NCI-H2171 (cell line): ENCODE measurements around the gene HDAC11.
"Not testable (repeated sequence)": the region's sequence is repeated elsewhere in the genome, so short reads cannot be mapped to it uniquely, and the experiment has no call there.

Source experiments
- DNase-seq: peaks from one replicate; lab custom pipeline; 2025; lab: John Stamatoyannopoulos, UW

The HDAC11 gene

GRCh38 chr3:13507570-13508339 is 27.6 kb downstream of the HDAC11 start:
- DNase-seq: no peak

DNA sequence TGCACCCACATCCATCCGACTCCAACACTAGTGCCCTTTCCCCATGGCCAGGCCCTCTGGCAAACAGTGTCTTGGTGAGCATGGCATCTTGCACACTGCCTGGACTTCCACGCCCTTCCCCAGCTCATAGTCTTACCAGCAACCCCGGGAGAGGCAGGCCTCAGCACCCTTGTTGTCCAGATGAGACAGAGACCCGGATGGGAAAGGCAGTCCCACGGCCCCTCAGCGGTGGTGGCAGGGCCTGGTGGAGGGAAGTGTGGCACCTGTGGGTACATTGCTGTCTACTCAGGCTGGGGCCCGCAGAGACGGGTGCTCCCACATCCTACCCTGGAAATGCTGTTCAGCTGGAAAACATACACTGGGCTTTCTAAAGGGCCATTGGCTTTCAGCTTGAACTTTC is 28.4 kb downstream of the HDAC11 start:
- DNase-seq: no peak

DNA sequence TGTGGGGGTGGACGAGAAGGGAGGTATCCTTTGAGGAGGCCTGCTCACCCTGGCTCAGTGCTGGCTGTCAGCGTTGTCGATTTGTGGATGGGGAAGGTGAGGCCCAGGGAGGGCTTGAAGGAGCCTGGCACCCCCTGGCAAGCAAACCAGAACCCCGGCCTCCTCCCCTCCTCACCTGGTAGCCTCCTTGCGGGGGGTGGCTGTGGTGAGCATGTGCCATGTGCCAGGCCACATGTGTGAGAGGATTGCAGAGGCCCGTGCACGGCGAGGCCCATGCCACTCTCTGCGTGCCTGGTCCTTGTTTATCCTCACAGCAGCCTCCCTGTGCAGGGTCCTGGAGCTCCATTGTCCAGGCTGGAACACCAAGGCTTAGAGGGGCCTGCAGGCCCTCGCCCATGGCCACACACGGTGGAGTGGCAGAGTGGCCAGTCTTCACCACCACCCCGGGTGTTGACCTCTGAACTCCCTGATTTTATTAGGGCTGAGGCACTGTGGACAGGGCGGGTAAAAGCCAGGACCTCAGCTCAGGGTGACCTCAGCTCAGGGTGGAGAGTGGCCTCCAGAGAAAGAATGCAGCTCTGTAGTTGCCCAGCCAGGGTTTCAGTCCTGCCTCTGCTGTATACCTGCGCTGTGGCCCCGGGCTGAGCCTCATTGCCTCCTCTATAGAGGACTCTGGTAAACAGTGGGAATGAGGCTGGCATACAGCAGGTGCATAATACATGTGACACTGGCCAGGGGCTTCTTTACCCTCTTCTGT is 29.1 kb downstream of the HDAC11 start:
- no peak for DNase-seq

GRCh38 chr3:13509816-13510192 is 29.7 kb downstream of the HDAC11 start:
- no peak for DNase-seq

DNA sequence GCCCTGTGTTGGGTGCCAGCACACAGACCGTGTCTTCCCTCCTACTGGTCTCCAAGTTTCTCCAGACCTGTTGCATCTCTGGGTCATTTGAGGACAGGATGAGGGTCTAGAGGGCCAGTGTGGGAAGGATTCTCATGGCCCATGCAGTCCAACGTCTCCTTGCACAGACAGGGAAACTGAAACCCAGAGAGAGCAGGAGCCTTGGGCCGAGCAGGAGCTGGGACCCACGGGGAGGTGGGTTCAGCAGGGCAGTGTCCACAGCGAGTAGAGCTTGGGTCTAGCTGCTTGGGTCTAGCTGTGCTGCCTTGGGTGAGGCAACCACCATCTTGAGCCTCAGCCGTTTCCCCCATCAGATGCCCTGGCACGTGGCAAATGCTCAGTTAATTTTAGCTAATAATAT is 32.3 kb downstream of the HDAC11 start:
- DNase-seq: no peak

DNA sequence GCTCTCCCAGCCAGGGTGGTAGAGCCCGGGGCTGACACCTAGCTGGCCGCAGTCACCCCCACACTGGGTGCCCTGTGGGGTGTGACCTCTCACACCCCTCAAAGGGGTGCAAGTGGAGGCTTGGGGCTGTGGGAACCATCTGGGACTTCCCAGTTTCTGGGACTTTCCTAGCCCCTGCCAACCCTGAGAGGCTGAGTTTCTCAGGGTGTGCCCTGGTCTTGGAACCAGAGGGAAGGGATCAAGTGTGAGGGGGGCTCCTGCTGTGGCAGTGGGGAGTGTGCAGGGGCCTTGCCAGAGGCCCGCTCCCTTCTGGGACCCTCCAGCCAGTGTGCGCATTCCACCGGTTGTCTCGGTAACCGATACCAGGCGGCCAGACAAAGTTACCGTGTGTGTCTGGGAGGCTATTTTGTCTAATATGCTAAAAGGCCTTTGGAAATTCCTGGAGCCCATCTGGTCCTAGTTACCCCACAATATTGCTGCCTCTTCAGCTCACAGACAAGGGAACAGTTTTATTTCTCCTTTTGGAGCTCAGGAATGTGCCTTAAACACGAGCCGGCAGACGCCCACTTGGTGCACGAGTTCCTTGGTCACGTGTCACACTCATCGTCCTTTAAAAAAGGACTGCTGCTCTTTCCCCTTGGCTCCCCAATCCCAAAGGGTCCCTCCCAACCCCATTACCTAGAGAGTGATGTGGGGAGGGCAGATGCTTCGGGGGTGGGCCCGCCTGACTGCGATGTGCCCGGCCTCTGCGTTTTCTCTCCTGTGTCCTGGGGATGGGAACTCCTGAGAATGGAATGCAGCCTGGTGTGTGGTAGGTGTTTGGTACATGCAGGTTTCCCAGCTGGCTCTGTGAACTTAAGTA is 33.2 kb downstream of the HDAC11 start:
- DNase-seq: no peak

GRCh38 chr3:13513913-13514517 is 33.9 kb downstream of the HDAC11 start:
- no peak for DNase-seq

DNA sequence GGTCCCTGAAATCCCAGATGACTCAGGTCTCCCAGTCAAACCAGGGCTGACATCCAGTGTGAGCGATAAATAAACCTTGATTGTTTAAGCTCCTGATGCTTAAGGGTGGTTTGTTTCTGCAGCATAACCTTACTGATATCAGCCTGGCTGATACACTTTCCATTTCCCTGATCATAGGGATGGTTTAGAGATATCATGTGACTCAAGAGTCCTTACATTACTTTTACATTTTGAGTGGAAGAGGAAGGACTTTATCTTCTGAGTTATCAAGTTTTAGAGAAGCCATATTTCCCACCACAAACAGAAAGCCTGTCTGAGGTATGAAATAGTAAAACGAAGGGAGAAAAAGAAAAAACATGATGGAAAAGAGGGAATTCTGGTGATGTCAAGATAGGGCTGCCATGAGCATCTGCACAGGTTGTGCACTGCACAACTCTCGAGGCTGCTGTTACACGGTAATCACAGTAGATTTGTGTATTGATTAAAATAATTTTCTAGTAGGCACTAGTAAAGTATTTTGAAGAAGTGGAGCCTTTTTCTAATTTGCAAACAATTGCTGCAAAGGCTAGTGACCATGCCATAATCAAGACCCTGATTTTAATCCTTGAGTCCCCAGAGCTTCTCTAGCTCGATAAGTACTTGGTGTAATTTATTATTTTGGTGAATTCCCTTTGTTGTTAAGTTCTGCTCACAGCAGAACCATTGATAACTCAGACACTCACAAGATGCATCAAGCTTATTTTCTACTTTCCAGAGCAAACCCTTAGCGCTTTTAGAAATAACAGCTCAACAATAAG is 34.7 kb downstream of the HDAC11 start:
- no peak for DNase-seq

DNA sequence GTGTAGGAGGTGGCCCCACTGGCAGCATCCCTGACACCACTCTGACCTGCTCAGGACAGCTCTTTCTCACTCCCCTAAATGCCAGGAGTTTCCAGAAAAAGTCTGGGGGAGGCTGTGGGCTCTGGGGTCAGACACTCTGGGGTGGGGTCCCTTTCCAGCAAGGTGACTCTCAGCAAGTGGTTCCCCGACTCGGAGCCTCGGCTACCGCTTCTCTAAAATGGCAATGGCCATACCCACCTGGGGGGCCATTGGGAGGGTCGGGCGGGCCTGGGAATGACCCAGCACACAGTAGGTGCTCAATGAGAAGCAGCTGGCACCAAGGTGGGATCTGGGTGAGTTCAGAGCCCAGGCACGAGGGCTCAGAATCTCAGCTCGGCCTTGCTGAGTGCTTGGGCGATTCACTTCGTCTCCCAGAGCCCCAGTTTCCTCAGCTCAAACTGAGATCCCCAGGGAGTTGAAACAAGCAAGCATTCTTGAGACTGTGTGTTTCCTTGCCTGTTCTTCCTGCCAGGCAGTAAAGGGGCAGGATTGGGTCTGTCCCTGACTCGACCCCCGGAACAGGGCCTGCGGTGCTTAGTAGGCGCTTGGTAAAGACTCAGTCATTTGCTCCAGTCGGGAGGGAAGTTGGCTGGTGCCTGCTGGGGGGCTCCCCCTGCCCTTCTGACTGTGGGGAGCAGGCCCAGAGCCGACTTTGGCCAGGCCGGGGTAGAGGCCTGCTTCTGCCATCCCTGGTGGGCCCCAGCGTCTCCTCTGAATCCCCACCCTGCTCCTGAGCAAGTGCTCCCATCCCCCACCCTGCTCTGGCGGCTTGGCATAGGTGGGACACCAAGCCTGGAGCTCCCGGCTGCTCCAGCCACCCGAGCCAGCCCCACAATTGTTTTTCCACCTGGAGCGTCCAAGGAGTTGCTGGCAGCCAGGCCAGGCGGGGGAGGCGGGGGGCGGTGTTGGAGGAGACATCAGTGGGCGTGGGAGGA is 36.0 kb downstream of the HDAC11 start:
- no peak for DNase-seq

GRCh38 chr3:13516760-13517135 is 36.6 kb downstream of the HDAC11 start:
- no peak for DNase-seq

- no peak for DNase-seq
Observed at GRCh38 chr3:13517253-13517977, 37.3 kb downstream of the HDAC11 start.

GRCh38 chr3:13518516-13518953 is 38.4 kb downstream of the HDAC11 start:
- DNase-seq: no peak

GRCh38 chr3:13519006-13519791 is 39.1 kb downstream of the HDAC11 start:
- no peak for DNase-seq

DNA sequence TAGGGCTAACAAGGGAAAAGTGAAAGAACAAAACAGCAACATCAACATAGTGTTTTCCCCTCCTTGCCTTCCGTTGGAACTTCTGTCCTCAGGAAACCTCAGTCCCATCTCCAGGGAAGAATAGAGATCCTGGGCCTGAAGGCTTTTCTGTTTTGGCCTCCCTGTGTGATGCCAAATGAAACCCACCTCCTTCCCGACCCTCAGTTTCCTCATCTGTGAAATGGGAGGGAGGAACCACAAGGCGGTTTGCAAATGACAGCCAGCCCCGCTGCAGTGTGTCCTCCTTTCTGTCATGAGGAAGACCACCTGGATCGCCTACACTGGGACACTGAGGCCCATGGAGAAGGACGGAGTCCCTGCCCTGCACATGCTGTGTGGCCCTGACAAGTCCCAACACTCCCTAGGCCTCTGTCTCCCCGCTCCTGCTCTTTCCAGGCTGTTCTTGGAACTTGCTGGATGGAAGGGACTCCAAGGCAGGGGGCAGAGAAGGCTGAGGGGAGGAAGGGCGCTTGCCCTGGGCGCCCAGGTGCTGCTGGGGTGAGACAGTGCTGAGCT is 40.3 kb downstream of the HDAC11 start:
- no peak for DNase-seq

GRCh38 chr3:13521309-13521708 is 41.2 kb downstream of the HDAC11 start:
- DNase-seq: no peak

DNA sequence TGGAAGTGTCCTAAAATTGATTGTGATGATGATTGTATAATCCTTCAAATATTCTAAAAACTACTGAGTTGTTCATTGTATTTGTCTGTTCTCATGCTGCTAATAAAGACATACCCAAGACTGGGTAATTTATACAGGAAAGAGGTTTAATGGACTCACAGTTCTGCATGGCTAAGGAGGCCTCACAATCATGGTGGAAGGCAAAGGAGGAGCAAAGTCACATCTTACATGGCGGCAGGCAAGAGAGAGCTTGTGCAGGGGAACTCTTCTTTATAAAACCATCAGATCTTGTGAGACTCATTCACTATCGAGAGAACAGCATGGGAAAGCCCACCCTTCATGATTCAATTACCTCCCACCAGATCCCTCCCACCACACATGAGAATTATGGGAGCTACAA is 41.6 kb downstream of the HDAC11 start:
- DNase-seq: not testable (repeated sequence)

DNA sequence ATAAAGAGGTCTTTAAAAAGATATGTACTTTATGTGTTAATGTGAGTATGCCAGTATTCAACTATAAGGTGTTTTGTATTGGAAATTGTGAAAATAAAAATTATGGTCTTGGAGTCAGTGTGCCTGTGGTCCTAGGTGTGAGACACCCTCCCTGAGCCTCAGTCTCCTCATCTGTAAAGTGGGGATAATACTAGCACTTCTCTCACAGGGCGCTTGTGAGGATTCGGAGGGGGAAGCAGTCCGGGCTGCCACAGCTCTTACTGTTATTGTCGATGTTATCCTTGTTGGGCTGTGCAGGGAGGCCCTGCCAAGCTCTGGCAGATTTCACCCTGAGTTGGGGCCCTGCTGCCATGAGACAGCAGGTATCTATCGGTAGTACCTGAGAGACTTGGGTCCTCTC is 42.1 kb downstream of the HDAC11 start:
- DNase-seq: no peak

GRCh38 chr3:13524979-13525669 is 45.0 kb downstream of the HDAC11 start:
- no peak for DNase-seq
